Heart left ventricle (tissue), 16 donors: ENCODE measurements around the gene FAM89B. TPM values are rescaled to one million over a fixed set of nuclear protein-coding genes. Genes with fewer than 3 reads are reported as not detected.
A peak's percentile ranks its signal among the peaks of the same experiment; 100 is the strongest.

Experiments
- ATAC-seq, 4 donors: fragments of 200-7000 bp; cut with Tn5 transposase; one replicate each; pipeline ENCODE4 v1.9.1; 2020 to 2022; ENCODE audit warnings: moderate library complexity in 4 of 4, mild to moderate bottlenecking in 3 of 4, moderate number of reproducible peaks in 1 of 4
- DNase-seq, 5 donors: peaks; one replicate each; pipeline ENCODE4 v3.0.0-alpha.2; 2020
- H3K27ac ChIP-seq, 12 donors: fragments of 200-600 bp; sonication (generic) in 4 of 12; one replicate each; pipeline versions ENCODE4 v1.5.0 to v1.8.0; 2016 to 2022; ENCODE audit warnings: mild to moderate bottlenecking in 2 of 12
- H3K27me3 ChIP-seq, 9 donors: fragments of 200-600 bp; sonication (generic) in 2 of 9; one replicate each; pipeline versions ENCODE4 v1.5.1 to v1.8.0; 2016 to 2022; ENCODE audit warnings: mild to moderate bottlenecking in 3 of 9
- H3K36me3 ChIP-seq, 9 donors: fragments of 200-600 bp; sonication (generic) in 2 of 9; one replicate each; pipeline versions ENCODE4 v1.5.0 to v1.8.0; 2018 to 2022; ENCODE audit warnings: mild to moderate bottlenecking in 2 of 9
- H3K4me1 ChIP-seq, 12 donors: fragments of 200-600 bp; sonication (generic) in 4 of 12; one replicate each; pipeline versions ENCODE4 v1.5.0 to v1.8.0; 2016 to 2022; ENCODE audit warnings: mild to moderate bottlenecking in 3 of 12
- H3K4me3 ChIP-seq, 12 donors: fragments of 200-600 bp; sonication (generic) in 4 of 12; one replicate each; pipeline versions ENCODE4 v1.5.0 to v1.8.0; 2017 to 2022; ENCODE audit warnings: mild to moderate bottlenecking in 9 of 12, moderate library complexity in 4 of 12
- H3K9me3 ChIP-seq, 12 donors: fragments of 200-600 bp; sonication (generic) in 4 of 12; one replicate each; pipeline versions ENCODE4 v1.5.0 to v1.8.0; 2016 to 2022; ENCODE audit warnings: mild to moderate bottlenecking in 1 of 12
- CTCF ChIP-seq, 12 donors: fragments of 200-600 bp; sonication (generic) in 4 of 12; IDR thresholded peaks; one replicate each; pipeline versions ENCODE4 v1.5.0 to v1.8.0; 2018 to 2022; ENCODE audit warnings: antibody characterized with exemption in 12 of 12, mild to moderate bottlenecking in 5 of 12
- POLR2A ChIP-seq, 2 donors: fragments of 450-650 bp; IDR thresholded peaks; one replicate each; pipeline ENCODE4 v1.6.1; 2017; ENCODE audit warnings: antibody characterized with exemption in 2 of 2, mild to moderate bottlenecking in 2 of 2, moderate library complexity in 2 of 2
- WGBS, 4 donors: extraction: QIAGEN DNeasy Blood & Tissue Kit in 2 of 4; methylation state at CpG; one replicate each; pipeline versions ENCODE4 v1.1.5 to v1.1.7; 2013 to 2018; 5-methylcytosine and 5-hydroxymethylcytosine counted together
- intact Hi-C, 10 donors: fragments of 100-400 bp; cut with DNase I; formaldehyde crosslinking; loops; one replicate each; pipeline versions ENCODE4 v1.11.1 to v1.14.2; 2022
- polyA plus RNA-seq, 2 donors: library from polyadenylated mRNA; stranded (reverse); fragments of 200-250 nt; gene quantifications; one replicate each; pipeline ENCODE4 v1.2.3, GENCODE V29; 2013
- total RNA-seq, 9 donors: library from RNA; depleted of rRNA in 2 of 9; stranded (reverse); fragments of >200 nt in 2 of 9; fragmentation: NEBNext Ultra II Directional in 3 of 9; extraction: Animal tissue kit (Norgen Biotek cat#: 25700) in 3 of 9; gene quantifications; one replicate each; pipeline versions ENCODE4 v1.1.0 to v1.2.4, GENCODE V29; 2016 to 2023
- donor health status: ischemic (EF 13 %, LVEDD 7.1; RV severe dilation, severe dysfunction).
- donor health status: healthy with polysubstance abuse.
- donor health status: DM: no; HTN: yes; CAD: no.
- donor health status: DM: no; HTN: no; CAD: no.
- donor health status: ischemic (EF 25% LVEDD 6.9; RV normal size, moderate dysfunction).
- donor health status: ischemic (EF 25% LVEDD 5.7; RV mildly dilated, moderate dysfunction).
- donor health status: healthy.
- donor health status: DM: yes; HTN: yes; CAD: no.
- donor health status: ischemic (EF 35%, LVEDD 5.7; RV mildly dilated, moderate dysfunction).
- donor health status: nonischemic (EF 11% LVEDD 7.7; RV severe dilation, severe dysfunction).
- donor health status: DM: yes; HTN: yes; CAD: no.
- donor health status: PGD.
- donor health status: ischemic (EF 29% LVEDD 5.4; RV normal size, mild dysfunction).
- donor health status: nonischemic (EF 23%, LVEDD 6.1; RV moderate dilation, normal function).

Gene FAM89B
- total and polyA plus RNA-seq, 11 donors: 25.8 to 87.9 (median 44.2) TPM

- peaks cover 0 to 20% (median 0%) of the 10 kb centered on the region in 9 donors for H3K36me3 ChIP-seq
- no peaks in the 10 kb centered on the region for H3K9me3 ChIP-seq
- H3K4me3 ChIP-seq: peak overlapping the region in 9 of 12 donors; percentile 64 to 96 (median 88)
- ATAC-seq: no peak
- peaks cover 0 to 6% (median 0%) of the 10 kb centered on the region in 9 donors for H3K27me3 ChIP-seq
- DNase-seq: peak in 1 of 5 donors; percentile 10
- intact Hi-C loops: loop anchor here in 3 of 10 donors (2.0 to 5.0 kb wide), 4 partner anchors 31 to 149 kb away; partner anchors contain the start of genes MAP3K11 (in 1 of the 3), NEAT1 (in 1 of the 3) and RELA (in 1 of the 3)
- peak overlapping the region in 8 of 12 donors; percentile 92 to 99 (median 98) for H3K27ac ChIP-seq
- H3K4me1 ChIP-seq: peaks cover 17 to 75% (median 58%) of the 10 kb centered on the region in 12 donors
- no peak for TF ChIP-seq POLR2A (IDR thresholded peaks at IDR 0.05)
- no peak for TF ChIP-seq CTCF (IDR thresholded peaks at IDR 0.05)
- 61 to 82% (median 70%) methylated on average over 9 of the region's 9 CpGs for WGBS, 4 donors
Measured at GRCh38 chr11:65571420-65571819, 918 bp upstream of the FAM89B start.

- H3K27ac ChIP-seq: peak overlapping the region; percentile 80 to 99 (median 96)
- DNase-seq (no peak), ATAC-seq (no peak)
- H3K9me3 ChIP-seq: no peaks in the 10 kb centered on the region
- TF ChIP-seq POLR2A (IDR thresholded peaks at IDR 0.05) (no peak), CTCF (IDR thresholded peaks at IDR 0.05) (peak in 6 of 12 donors; percentile 11 to 44 (median 21))
- H3K4me1 ChIP-seq: peaks cover 17 to 81% (median 63%) of the 10 kb centered on the region in 12 donors
- 5 to 15% (median 8%) methylated on average over 10 to 11 of the region's 11 CpGs for WGBS, 4 donors
- intact Hi-C loops: loop anchor here in 4 of 10 donors (2.0 to 5.0 kb wide), 5 partner anchors 31 to 150 kb away; partner anchors contain the start of genes MAP3K11 (in 1 of the 4), NEAT1 (in 1 of the 4) and RELA (in 1 of the 4)
- H3K36me3 ChIP-seq: peaks cover 0 to 15% (median 0%) of the 10 kb centered on the region in 9 donors
- H3K4me3 ChIP-seq: peak overlapping the region in 11 of 12 donors; percentile 37 to 96 (median 81)
- peaks cover 0 to 6% (median 0%) of the 10 kb centered on the region in 9 donors for H3K27me3 ChIP-seq
Measured at GRCh38 chr11:65571940-65572339, 398 bp upstream of the FAM89B start.

- Histone ChIP-seq H3K36me3 (peaks cover 0 to 7% (median 0%) of the 10 kb centered on the region in 9 donors), H3K27me3 (peaks cover 0 to 6% (median 0%) of the 10 kb centered on the region in 9 donors), H3K4me3 (peak overlapping the region; percentile 9 to 96 (median 78)), H3K27ac (peak overlapping the region; percentile 89 to 99 (median 96)), H3K4me1 (peaks cover 18 to 89% (median 72%) of the 10 kb centered on the region in 12 donors), H3K9me3 (no peaks in the 10 kb centered on the region)
- 24 to 36% (median 31%) methylated on average over 16 to 22 of the region's 22 CpGs for WGBS, 4 donors
- no peak for TF ChIP-seq CTCF (IDR thresholded peaks at IDR 0.05)
- no peak for TF ChIP-seq POLR2A (IDR thresholded peaks at IDR 0.05)
- intact Hi-C loops: loop anchor here in 5 of 10 donors (1.0 to 5.0 kb wide), 8 partner anchors 15 to 151 kb away; partner anchors contain the start of genes MAP3K11 (in 3 of the 5), NEAT1 (in 1 of the 5), PCNX3 (in 1 of the 5) and RELA (in 1 of the 5)
- DNase-seq (peak in 2 of 5 donors; percentile 38 to 51), ATAC-seq (no peak)
Measured at GRCh38 chr11:65573391-65574079, 1.2 kb downstream of the FAM89B start.
